Embryonic facial prominence (tissue), 1 donor: ENCODE data around the gene UCMA.
"Not testable (repeated sequence)": the region's sequence is repeated elsewhere in the genome, so short reads cannot be mapped to it uniquely, and the experiment has no call there.

Experiments
- DNase-seq: peaks from one replicate; pipeline ENCODE4 v3.0.0-alpha.2; 2016; ENCODE audit errors: extremely low spot score

The UCMA gene, protein sequence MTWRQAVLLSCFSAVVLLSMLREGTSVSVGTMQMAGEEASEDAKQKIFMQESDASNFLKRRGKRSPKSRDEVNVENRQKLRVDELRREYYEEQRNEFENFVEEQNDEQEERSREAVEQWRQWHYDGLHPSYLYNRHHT

DNA sequence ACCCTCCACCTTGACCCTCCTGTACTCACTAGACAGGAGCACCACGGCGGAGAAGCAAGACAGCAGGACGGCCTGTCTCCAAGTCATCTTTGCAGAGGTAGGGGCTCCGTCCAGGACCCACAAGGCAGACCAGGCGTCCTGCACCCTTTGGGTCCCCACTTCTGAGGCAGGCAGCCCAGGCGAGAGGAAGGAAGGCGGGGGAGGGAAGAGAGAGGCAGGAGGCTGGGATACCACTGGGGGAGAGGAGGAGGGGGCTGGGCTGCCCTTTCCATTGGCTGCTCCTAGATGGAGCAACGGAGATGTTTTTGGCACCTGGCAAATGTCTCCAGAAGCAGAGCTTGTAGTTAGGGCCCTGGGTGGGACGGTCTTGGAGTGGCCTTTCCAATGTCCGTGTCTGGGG lies at the start of gene UCMA:
Gene UCMA, minus strand, starts transcription at position 203 of the 400 bp plus-strand sequence. Its CDS starts 116 bp downstream, at position 87.
- DNase-seq: no peak

DNA sequence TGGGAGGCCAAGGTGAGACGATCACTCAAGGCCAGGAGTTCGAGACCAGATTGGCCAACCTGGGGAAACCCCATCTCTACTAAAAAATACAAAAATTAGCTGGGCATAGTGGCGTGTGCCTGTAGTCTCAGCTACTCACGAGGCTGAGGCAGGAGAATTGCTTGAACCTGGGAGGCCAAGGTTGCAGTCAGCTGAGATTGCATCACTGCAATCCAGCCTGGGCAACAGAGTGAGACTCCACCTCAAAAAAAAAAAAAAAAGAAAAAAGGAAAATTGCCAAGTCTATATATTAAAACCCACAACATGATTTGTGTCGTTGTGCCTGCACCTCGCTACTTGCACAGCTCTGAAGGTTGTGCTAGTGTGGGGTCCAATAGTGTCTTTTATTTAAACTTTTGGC lies 48.2 kb upstream of the UCMA start:
- DNase-seq: not testable (repeated sequence)

DNA sequence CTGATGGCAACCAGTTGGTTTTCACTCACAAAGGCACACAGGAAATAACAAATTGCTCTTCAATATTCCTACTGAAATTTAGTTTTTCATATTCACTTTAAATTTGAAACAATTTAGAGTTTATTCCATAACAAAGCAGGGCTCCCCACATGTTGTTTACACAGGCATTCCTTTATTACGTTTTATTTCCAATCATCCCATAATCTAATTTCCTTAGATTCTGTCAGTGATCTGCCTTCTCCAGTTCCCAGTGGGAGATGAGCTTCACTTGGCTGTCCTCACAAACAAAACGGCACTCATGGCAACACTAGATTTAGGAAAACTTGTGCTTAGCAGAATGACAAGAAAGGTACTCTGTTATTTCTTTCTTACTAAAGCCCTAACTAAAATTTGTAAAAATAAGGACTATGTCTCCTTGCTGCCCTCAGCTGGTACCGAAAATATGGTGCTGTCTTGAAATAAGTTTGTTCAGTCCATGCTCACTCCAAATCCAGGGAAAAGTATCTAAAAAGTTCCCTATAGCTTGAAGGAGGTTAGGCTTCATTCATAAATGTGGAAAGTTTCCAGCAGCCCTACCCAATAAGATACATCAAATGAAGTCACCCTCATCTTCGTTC lies 42.7 kb upstream of the UCMA start:
- no peak for DNase-seq

DNA sequence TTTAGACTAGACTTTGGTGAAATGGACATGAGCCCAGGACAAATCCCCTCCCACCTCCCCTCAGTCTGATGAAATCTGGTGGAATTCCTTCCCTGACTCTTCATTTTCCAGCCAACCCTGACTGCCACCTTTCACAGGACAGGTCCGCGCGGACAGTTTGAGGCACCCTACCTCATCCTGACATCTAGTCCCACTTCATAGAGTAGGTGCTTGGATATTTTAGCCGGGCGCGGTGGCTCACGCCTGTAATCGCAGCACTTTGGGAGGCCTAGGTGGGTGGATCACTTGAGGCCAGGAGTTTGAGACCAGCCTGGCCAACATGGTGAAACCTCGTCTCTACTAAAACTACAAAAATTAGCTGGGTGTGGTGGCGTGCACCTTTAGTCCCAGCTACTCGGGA lies 42.0 kb upstream of the UCMA start:
- not testable (repeated sequence) for DNase-seq

DNA sequence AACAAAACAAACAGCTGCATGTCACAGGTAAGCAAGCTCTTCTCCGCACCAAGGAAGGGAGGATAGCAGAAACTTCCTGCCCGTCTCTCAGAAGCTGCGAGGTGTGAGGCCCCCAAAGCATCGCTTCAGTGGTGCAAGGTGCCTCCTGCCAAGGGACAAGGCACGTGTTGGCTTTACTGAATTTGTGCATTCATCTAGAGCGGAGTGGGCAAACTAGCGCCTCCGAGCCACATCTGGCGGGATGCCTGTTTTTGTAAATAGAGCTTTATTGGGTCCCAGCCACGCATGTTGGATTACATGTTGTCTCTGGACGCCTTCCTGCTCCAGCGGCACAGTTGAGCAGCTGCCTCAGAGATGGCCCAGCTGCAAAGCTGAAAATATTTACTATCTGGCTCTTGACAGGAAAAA lies 38.0 kb upstream of the UCMA start:
- peak; percentile 32 for DNase-seq

DNA sequence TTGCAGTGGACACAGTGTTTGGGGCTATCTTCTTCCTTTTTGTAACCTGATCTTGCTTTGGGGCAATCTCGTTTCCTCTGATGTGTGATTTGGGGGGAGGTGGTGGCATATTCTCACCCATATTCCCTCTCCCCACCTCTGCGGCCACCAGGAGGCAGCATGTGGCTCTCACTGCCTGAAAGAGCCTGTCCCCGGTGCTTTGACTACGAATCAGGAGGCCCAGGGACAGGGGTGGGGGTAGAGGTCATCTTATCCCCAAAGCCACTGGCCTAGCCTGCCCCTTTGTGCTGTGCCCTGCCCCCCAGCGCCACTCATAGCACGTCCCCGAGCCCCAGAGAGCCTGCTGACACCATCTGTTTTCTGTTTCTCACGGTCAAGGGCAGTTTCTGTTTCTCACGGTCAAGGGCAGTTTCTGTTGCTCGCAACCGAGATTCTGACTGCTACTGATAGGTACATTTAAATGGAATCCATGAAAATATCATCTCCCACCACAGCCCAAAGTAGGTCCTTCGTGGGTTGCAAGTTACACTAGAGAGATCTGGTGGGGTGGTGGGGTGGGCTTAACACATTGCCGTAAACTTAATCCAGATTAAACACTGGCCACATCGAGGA lies 37.5 kb upstream of the UCMA start:
- DNase-seq: no peak

DNA sequence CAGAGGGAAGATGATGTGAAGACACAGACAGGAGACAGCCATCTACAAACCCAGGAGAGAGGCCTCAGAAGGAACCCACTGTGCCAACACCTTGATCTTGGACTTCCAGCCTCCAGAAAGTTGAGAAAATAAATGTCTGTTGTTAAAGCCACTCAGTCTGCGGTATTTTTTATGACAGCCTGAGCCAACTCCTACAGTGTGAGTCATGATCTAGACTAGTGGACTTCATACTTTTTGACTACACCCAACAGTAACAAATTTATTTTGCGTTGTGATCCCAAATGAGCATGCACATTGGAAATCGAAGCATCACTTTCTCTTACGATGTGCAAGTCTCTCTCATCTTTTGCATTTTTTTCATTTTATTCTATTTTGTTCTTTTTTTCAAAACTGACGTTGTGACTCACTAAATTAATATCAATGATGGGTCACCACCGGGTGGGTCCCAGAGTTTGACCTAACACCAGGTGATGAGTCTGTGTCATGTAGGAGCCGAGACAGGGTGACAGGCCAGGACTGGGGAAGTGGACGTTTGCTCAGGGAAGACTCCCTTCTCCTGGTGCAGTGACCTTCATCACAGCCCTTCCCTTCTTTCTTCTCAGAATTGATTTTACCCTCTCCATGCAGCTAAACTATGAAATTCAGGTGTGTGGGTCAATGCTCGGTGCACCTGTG lies 36.8 kb upstream of the UCMA start:
- no peak for DNase-seq

DNA sequence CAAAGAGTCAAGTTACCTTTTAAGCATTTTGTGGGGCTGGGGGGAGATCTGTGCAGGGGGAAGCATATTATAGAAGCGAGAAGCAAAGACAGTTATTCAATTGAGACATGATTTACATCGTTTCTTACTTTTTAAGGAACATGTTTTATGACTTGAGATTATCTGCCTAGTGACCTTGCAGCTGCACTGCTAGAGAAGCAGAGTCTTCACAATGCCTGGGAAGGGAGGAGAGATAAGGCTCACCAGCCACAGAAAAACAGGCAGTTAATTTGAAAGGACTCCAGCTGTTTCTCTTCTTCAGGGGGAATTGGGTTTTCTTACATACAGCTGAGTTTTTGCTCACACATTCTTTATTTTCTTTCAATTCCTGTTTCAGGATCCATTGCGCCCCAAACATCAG lies 34.7 kb upstream of the UCMA start:
- no peak for DNase-seq

DNA sequence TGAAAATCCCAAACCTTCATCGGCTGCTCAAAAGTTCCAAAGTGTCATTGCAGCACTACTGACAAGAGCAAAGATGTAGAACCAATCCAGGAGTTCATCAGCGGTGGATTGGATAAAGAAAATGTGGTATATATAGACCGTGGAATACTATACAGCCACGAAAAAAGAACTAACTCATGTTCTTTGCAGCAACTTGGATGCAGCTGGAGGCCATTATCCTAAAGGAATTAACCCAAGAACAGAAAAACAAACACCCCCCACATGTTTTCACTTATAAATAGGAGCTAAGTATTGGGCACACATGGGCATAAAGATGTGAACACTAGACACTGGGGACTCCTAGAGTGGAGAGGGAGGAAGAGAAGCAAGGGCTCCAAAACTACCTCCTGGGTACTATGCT lies 34.1 kb upstream of the UCMA start:
- DNase-seq: no peak

DNA sequence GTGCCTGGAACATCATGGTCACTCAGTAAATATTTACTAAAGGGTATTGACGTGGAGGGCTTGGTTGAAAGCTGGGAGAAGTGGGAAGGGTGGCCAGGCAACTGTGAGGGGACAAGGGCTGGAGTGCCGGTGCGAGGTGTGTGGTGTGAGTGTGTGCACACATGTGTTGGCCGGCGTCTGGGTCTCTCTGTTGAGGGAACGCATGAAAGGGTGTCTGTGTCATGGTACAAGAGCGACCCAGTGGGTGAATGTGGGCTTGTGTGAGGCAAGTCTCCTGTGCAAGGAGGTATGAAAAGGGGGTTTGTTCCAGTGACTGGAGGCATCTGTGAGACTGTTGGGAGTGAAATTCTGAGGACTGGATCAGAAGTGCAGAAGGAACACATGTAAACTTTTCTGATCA lies 29.4 kb upstream of the UCMA start:
- DNase-seq: no peak

DNA sequence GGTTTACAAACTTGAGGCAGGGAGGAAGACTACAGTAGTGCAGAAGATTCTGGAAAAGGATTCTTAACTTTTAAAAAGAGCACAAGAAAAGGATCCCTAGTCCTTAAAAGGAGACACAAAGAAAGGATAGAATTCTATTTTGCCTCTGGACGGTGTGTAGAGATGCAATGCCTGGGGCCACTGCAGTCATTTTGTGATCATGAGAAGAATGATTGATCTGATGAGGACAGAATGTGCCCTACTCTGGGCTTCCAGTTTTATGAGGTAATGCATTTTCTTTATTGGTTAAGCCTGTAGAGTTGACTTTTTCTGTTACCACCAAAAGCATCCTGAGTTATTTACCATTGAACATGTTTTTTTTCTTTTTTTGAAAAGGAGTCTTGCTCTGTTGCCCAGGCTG lies 28.3 kb upstream of the UCMA start:
- no peak for DNase-seq

DNA sequence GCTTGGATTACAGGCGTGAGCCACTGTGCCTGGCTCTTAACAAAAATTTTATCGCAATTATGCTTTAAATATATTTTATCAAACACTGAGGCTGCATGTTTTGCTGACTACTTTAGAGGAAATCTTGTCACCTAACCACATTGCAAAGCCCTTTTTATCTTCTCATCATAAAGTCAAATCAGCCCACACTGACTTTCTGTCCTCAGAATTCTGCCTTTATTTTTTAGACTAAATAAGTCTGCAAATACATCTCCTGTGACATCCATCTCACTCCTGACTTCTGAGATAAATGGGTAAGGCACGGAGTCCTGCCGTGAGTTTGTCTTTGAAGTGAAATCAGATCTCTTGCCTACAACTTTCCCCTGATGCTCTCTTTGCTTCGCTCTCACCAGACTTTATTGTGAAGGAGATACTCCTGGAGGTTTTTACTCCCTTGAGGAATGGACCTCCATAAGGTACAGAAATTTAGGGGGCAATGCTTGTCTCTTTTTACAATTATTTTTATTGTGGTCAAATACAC lies 23.5 kb upstream of the UCMA start:
- no peak for DNase-seq

DNA sequence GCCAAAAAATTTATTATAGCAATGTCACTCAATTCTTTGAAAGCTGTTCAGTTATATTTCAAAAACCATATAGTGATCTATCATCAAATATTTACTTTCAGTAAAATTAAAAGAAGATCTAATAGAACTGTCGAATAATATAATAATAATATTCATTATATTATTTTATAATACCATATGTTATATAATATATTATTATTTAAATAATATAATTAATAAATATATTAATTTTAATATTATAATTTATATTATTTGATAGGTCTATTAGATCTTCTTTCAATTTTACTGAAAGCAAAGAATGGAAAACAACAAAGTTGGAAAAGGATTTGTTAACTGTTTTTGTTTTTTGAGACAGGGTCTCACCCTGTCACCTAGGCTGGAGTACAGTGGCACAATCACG lies 22.5 kb upstream of the UCMA start:
- DNase-seq: no peak

DNA sequence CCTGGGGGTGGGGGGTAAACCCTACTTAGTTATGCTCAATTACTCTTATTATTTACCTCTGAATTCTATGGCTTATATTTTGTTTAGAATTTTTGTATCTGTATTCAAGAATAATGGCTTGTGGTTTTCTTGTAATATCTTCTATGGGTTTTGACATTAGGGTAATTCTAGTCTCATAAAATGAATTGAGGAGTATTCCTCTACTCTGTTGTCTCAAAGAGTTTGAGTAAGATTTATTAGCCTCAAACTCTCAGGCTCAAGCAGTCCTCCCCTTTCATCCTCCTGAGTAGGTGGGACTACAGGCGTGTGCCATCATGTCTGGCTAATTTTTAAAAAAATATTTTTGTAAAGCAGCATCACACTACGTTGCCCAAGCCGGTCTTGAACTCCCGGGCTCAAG lies 19.6 kb upstream of the UCMA start:
- no peak for DNase-seq

DNA sequence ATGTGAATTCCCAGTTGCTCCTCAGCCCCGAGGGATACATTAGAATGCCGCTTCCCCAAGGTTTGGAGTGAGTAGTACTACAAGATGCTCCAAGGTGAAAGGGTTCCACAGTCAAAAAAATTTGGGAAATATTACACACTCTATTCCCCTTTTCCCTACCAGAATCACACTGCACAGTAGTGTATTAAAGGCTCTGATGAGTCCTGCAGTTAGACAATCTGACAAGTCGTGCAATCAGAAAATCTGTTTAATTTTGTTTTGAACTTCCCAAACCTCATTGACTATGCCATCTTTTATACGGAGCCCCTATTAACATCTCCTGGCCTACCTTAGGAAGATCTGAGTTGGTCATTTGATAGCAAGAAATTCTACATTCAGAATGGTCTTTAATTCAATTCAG lies 13.6 kb upstream of the UCMA start:
- DNase-seq: no peak

DNA sequence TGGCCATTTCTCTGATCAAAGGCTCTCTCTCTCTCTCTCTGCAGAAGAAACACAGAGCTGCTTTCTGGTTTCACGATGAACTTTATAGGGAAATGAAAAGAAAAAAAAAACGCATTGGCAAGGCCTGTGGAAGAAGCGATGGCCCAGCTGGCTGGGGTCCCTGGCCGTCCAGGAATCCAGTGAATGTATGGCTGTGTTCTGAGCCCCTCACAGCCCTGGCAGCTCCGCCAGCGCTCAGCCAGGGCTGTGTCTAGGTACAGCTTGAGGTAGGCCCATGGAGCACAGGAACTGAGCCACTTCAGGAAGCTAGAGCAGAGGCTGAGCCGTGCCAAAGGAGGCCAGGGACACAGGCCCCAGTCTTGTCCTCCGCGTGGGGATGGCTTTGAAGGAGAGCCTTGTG lies 13.1 kb upstream of the UCMA start:
- no peak for DNase-seq

DNA sequence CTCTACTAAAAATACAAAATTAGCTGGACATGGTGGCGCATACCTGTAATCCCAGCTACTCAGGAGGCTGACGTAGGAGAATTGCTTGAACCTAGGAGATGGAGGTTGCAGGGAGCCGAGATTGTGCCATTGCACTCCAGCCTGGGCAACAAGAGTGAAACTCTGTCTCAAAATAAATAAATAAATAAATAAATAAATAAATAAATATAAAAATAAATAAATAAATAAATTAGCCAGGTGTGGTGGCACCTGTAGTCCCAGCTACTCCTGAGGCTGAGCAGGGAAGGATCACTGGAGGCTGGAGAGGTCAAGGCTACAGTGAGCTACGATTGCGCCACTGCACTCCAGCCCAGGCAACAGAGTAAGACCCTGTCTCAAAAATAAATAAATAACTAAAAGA lies 8.1 kb upstream of the UCMA start:
- DNase-seq: not testable (repeated sequence)

DNA sequence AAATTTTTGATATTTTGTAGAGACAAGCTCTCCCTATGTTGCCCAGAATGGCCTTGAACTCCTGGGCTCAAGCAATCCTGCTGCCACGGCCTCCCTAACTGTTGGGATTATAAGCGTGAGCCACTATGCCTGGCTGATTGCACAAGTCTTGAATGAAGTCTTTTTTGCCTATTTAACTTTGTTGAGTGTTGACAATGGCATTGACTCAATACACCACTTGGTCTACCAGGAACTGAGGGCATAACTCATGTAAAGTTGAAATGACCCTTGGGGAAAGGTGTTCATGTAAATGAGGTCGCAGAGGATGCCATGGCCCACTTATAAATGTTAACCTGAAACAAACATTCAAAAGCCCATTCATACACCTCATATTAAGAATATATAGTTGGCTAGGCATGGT lies 7.4 kb upstream of the UCMA start:
- DNase-seq: no peak

DNA sequence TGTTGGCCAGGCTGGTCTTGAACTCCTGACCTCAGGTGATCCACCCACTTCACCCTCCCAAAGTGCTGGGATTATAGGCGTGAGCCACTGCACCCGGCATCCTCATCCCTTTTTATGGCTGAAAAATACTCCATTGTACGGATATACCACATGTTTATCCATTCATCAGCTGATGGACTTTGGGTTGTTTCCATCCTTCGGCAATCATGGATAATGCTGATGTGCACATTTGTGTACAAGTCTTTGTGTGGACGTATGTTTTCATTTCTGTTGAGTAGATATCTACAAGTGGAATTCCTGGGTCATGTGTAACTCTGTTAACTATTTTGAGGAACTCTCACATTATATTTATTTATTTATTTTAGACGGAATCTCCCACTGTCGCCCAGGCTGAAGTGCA lies 5.7 kb upstream of the UCMA start:
- DNase-seq: no peak

DNA sequence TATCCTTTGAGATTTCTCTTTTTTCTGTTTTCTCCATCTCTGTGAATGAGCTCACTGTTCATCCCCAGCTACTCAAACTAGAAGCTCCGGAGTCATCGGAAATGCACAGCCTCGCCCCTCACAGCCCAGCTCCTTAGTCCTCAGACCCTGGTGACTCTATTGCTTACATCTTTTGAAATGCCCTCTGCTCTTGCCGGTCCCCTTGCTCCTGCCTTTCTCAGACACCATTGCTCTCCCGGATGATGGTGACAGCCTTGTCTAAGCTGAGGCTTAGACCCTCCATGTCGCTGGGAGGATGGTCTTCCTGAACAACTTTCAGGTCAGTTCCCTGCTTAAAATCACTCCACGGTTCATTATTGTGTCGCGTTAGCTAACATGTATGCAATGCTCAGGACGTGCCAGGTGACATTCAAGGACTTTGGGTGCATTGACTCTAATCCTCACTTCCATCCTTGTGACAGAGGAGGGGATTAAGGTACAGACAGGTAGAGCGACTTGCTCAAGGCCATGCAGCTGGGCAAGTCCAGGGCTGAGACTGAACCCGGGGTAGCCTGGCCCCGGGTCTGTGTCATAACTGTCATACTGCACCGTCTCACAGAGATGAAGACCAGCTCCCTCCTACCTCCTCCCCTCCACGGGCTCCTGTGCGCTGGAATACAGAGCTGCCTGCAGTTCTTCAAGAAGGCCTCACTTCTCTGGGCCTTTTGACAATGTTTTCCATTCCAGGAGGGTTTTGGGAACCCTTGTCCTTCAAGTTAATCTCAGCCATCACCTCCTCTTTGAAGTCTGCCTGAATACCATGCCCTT lies 4.3 kb upstream of the UCMA start:
- DNase-seq: no peak

DNA sequence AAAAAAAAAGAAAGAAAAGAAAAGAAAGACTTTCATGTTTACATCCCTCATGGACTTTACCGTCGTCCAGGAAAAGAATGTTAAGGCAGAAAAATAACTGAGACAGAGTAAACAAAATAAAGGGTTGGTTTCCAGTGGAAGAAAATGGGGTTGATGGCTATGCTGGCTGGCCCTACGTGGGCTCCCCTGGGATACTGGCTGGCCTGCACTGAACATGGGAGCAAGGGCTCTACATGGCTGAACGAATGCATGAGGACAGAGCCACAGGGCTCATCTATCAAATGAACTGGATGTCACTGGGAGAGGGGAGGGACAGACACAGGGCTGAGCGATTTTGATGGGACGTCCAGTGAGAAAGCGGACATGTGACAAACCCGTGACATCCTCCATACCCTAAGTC lies 2.5 kb upstream of the UCMA start:
- DNase-seq: no peak

DNA sequence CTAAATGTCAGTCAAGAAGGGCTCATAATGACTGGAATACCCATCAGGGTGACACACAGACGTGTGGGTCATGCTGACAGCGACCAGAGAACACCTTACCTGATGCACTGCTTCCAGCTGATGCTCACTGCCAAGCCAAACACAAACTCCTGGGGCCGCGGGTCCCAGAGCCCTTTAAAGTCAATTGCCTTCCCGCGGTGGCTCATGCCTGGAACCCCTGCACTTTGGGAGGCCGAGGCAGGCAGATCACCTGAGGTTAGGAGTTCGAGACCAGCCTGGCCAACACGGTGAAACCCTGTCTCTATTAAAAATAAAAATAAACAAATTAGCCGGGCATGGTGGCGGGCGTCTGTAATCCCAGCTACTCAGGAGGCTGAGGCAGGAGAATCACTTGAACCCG lies 562 bp upstream of the UCMA start:
- not testable (repeated sequence) for DNase-seq
